Heart right ventricle (tissue), 16 donors: ENCODE data around the gene IL12A. TPM values are rescaled to one million over a fixed set of nuclear protein-coding genes. Genes with fewer than 3 reads are reported as not detected.

Experiments used
- ATAC-seq, 8 donors: fragments of 200-7000 bp; cut with Tn5 transposase; one replicate each; pipeline ENCODE4 v1.9.1; 2020; ENCODE audit warnings: mild to moderate bottlenecking in 8 of 8, moderate library complexity in 8 of 8, moderate number of reproducible peaks in 1 of 8
- DNase-seq, 2 donors: peaks; one replicate each; pipeline ENCODE4 v3.0.0-alpha.2; 2020
- H3K27ac ChIP-seq, 10 donors: fragments of 200-600 bp; sonication (generic) in 2 of 10; one replicate each; pipeline versions ENCODE4 v1.5.0 to v1.8.0; 2020 to 2022; ENCODE audit warnings: mild to moderate bottlenecking in 3 of 10
- H3K27me3 ChIP-seq, 7 donors: fragments of 200-600 bp; one replicate each; pipeline ENCODE4 v1.8.0; 2021 to 2022; ENCODE audit warnings: mild to moderate bottlenecking in 2 of 7
- H3K36me3 ChIP-seq, 9 donors: fragments of 200-600 bp; sonication (generic) in 1 of 9; one replicate each; pipeline versions ENCODE4 v1.5.0 to v1.8.0; 2020 to 2022; ENCODE audit warnings: mild to moderate bottlenecking in 2 of 9
- H3K4me1 ChIP-seq, 9 donors: fragments of 200-600 bp; sonication (generic) in 1 of 9; one replicate each; pipeline versions ENCODE4 v1.5.0 to v1.8.0; 2020 to 2022; ENCODE audit warnings: mild to moderate bottlenecking in 4 of 9
- H3K4me3 ChIP-seq, 10 donors: fragments of 200-600 bp; sonication (generic) in 2 of 10; one replicate each; pipeline versions ENCODE4 v1.5.0 to v1.8.0; 2020 to 2022; ENCODE audit warnings: mild to moderate bottlenecking in 7 of 10, moderate library complexity in 2 of 10
- H3K9me3 ChIP-seq, 11 donors: fragments of 200-600 bp in 10 of 11; sonication (generic) in 2 of 11; one replicate each; pipeline versions ENCODE4 v1.5.0 to v1.8.0; 2013 to 2022; ENCODE audit warnings: mild to moderate bottlenecking in 2 of 11, control low read depth in 1 of 11, moderate library complexity in 1 of 11
- CTCF ChIP-seq, 9 donors: fragments of 200-600 bp; sonication (generic) in 2 of 9; IDR thresholded peaks; one replicate each; pipeline versions ENCODE4 v1.5.0 to v1.8.0; 2021 to 2022; ENCODE audit warnings: antibody characterized with exemption in 9 of 9, mild to moderate bottlenecking in 5 of 9, moderate library complexity in 1 of 9
- WGBS, 2 donors: extraction: QIAGEN DNeasy Blood & Tissue Kit; methylation state at CpG; one replicate each; pipeline ENCODE4 v1.1.7; 2013; ENCODE audit warnings: inconsistent platforms in 1 of 2; 5-methylcytosine and 5-hydroxymethylcytosine counted together
- intact Hi-C, 10 donors: fragments of 100-400 bp; cut with DNase I; formaldehyde crosslinking; loops; one replicate each; pipeline versions ENCODE4 v1.11.1 to v1.14.2; 2022
- polyA plus RNA-seq, 2 donors: library from polyadenylated mRNA; stranded (reverse); fragments of 200-250 nt; gene quantifications; one replicate each; pipeline ENCODE4 v1.2.3, GENCODE V29; 2013
- total RNA-seq, 10 donors: library from RNA; stranded (reverse); fragmentation: NEBNext Ultra II Directional in 3 of 10; extraction: Animal tissue kit (Norgen Biotek cat#: 25700) in 3 of 10; gene quantifications; one replicate each; pipeline versions ENCODE4 v1.2.1 to v1.2.4, GENCODE V29; 2021 to 2023
- donor health status: Arrhythmogenic right ventricular cardiomyopathy.
- donor health status: ischemic (EF 13 %, LVEDD 7.1; RV severe dilation, severe dysfunction).
- donor health status: healthy with polysubstance abuse.
- donor health status: DM: no; HTN: yes; CAD: no.
- donor health status: DM: no; HTN: no; CAD: no.
- donor health status: ischemic (EF 25% LVEDD 6.9; RV normal size, moderate dysfunction).
- donor health status: ischemic (EF 25% LVEDD 5.7; RV mildly dilated, moderate dysfunction).
- donor health status: healthy.
- donor health status: DM: yes; HTN: yes; CAD: no.
- donor health status: Ischemic cardiomyopathy.
- donor health status: ischemic (EF 35%, LVEDD 5.7; RV mildly dilated, moderate dysfunction).
- donor health status: nonischemic (EF 11% LVEDD 7.7; RV severe dilation, severe dysfunction).
- donor health status: DM: yes; HTN: yes; CAD: no.
- donor health status: PGD.
- donor health status: ischemic (EF 29% LVEDD 5.4; RV normal size, mild dysfunction).
- donor health status: nonischemic (EF 23%, LVEDD 6.1; RV moderate dilation, normal function).

The IL12A gene
- total and polyA plus RNA-seq, 12 donors: 0.53 to 2.3 (median 0.97) TPM; not detected in 1

DNA sequence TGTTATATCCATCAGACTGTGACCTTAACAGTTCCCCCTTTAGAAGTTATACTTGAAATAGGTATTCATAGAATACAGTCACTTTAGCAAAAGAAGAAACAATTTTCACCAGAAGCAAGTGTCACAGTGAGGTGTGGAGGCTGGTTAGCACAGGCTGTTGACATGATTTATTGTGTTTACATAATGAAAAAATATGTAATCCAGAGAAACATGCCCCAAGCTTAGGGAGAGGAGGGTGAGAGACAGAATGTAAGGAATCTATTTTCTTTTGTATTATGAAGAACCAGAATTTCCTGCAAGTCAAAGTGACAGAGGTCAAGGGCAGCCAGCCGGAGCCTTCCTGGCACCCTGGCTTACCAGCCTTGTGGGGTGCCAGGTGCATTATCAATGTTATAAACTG, 4.0 kb downstream of the IL12A start:
- no peak overlapping the region for H3K27ac ChIP-seq
- ATAC-seq (no peak), DNase-seq (no peak)
- 67 to 69% methylated on average over 1 of the region's 1 CpG for WGBS, 2 donors
- no peaks in the 10 kb centered on the region for H3K27me3 ChIP-seq
- no peak overlapping the region for H3K4me3 ChIP-seq
- peaks cover 0 to 7% (median 0%) of the 10 kb centered on the region in 9 donors for H3K36me3 ChIP-seq
- peaks cover 0 to 18% (median 9%) of the 10 kb centered on the region in 9 donors for H3K4me1 ChIP-seq
- H3K9me3 ChIP-seq: peaks cover 0 to 7% (median 0%) of the 10 kb centered on the region in 11 donors
- no peak for TF ChIP-seq CTCF (IDR thresholded peaks at IDR 0.05)
- intact Hi-C loops: loop anchor here in 1 of 10 donors (5.0 kb wide), 1 partner anchor 170 kb away; no protein-coding TSS in a partner anchor

- no peak overlapping the region for H3K27ac ChIP-seq
- no peak for ATAC-seq
- intact Hi-C loops: loop anchor here in 1 of 10 donors (5.0 kb wide), 1 partner anchor 172 kb away; no protein-coding TSS in a partner anchor
Measured at GRCh38 chr3:159994182-159994581, 5.5 kb downstream of the IL12A start.

GRCh38 chr3:159995091-159995490, 6.5 kb downstream of the IL12A start:
- ATAC-seq: no peak
- Histone ChIP-seq H3K27me3 (no peaks in the 10 kb centered on the region), H3K9me3 (peaks cover 0 to 7% (median 0%) of the 10 kb centered on the region in 11 donors), H3K36me3 (peaks cover 0 to 7% (median 0%) of the 10 kb centered on the region in 9 donors), H3K4me3 (no peak overlapping the region), H3K4me1 (no peaks in the 10 kb centered on the region), H3K27ac (no peak overlapping the region)
- DNase-seq: no peak
- no peak for TF ChIP-seq CTCF (IDR thresholded peaks at IDR 0.05)
- intact Hi-C loops: no loop called here
- WGBS, 2 donors: 88 to 98% methylated on average over 1 of the region's 1 CpG

More at GRCh38 chr3:159994182-159994581, 5.5 kb downstream of the IL12A start:
- no peaks in the 10 kb centered on the region for H3K27me3 ChIP-seq
- peaks cover 0 to 7% (median 0%) of the 10 kb centered on the region in 9 donors for H3K36me3 ChIP-seq
- H3K4me1 ChIP-seq: peaks cover 0 to 7% (median under 1%) of the 10 kb centered on the region in 9 donors
- no peak overlapping the region for H3K4me3 ChIP-seq
- peaks cover 0 to 7% (median 0%) of the 10 kb centered on the region in 11 donors for H3K9me3 ChIP-seq
- no peak for TF ChIP-seq CTCF (IDR thresholded peaks at IDR 0.05)
- no peak for DNase-seq
- WGBS, 2 donors: 83 to 85% methylated on average over 4 of the region's 4 CpGs

GRCh38 chr3:159996018-159996417, 7.4 kb downstream of the IL12A start:
- ATAC-seq: no peak
- TF ChIP-seq CTCF (IDR thresholded peaks at IDR 0.05): no peak
- peaks cover 0 to 7% (median 0%) of the 10 kb centered on the region in 11 donors for H3K9me3 ChIP-seq
- H3K4me1 ChIP-seq: no peaks in the 10 kb centered on the region
- H3K4me3 ChIP-seq: no peak overlapping the region
- peaks cover 0 to 7% (median 0%) of the 10 kb centered on the region in 9 donors for H3K36me3 ChIP-seq
- H3K27ac ChIP-seq: no peak overlapping the region
- DNase-seq: no peak
- H3K27me3 ChIP-seq: no peaks in the 10 kb centered on the region
- intact Hi-C loops: no loop called here
